HepG2 (cell line): ENCODE measurements around the gene ALDH3A1. TPM values are rescaled to one million over a fixed set of nuclear protein-coding genes. Genes with fewer than 3 reads are reported as not detected.

ENCODE experiments used
- CENPT ChIP-seq: sonication (generic); formaldehyde crosslinking; IDR thresholded peaks from 2 replicates; pipeline ENCODE4 v1.8.0; 2022; ENCODE audit warnings: low read depth, mild to moderate bottlenecking, moderate library complexity, missing genetic modification reagents
- EEA1 ChIP-seq: sonication (generic); formaldehyde crosslinking; IDR thresholded peaks from 2 replicates; pipeline ENCODE4 v1.5.1; 2020; ENCODE audit warnings: mild to moderate bottlenecking, missing genetic modification reagents, borderline replicate concordance
- ELF3 ChIP-seq: IDR thresholded peaks from 2 replicates; pipeline ENCODE4 v1.6.1; 2016; ENCODE audit warnings: missing genetic modification reagents, missing compliant biosample characterization
- GABPB1 ChIP-seq: IDR thresholded peaks from 2 replicates; pipeline ENCODE4 v1.6.1; 2016; ENCODE audit warnings: mild to moderate bottlenecking, missing genetic modification reagents, moderate library complexity, missing compliant biosample characterization
- HNF4G ChIP-seq, 2 experiments: sonication (generic) in 1 of 2; formaldehyde crosslinking in 1 of 2; IDR thresholded peaks; 2 replicates each; pipeline versions ENCODE4 v1.4.0 to v1.6.1; 2011 to 2020; ENCODE audit warnings: borderline replicate concordance in 2 of 2, low read depth in 2 of 2, mild to moderate bottlenecking in 2 of 2, low read length in 1 of 2, missing genetic modification reagents in 1 of 2, moderate library complexity in 1 of 2
- JARID2 ChIP-seq: sonication (generic); formaldehyde crosslinking; IDR thresholded peaks from 2 replicates; pipeline ENCODE4 v1.8.1; 2023; ENCODE audit warnings: missing genetic modification reagents, inconsistent platforms; ENCODE audit not compliant: insufficient replicate concordance
- MEIS2 ChIP-seq: sonication (generic); formaldehyde crosslinking; IDR thresholded peaks from 2 replicates; pipeline ENCODE4 v1.9.0; 2021; ENCODE audit warnings: mild to moderate bottlenecking, missing genetic modification reagents
- SOX6 ChIP-seq, 2 experiments: fragments of 450-650 bp in 1 of 2; sonication (generic) in 1 of 2; formaldehyde crosslinking in 1 of 2; IDR thresholded peaks; 2 replicates each; pipeline versions ENCODE4 v1.4.0 to v1.6.1; 2017 to 2020; ENCODE audit warnings: antibody characterized with exemption in 1 of 2, mild to moderate bottlenecking in 1 of 2, missing genetic modification reagents in 1 of 2
- ZKSCAN5 ChIP-seq: sonication (generic); formaldehyde crosslinking; IDR thresholded peaks from 2 replicates; pipeline ENCODE4 v1.5.1; 2020; ENCODE audit warnings: mild to moderate bottlenecking, missing genetic modification reagents
- ZNF205 ChIP-seq: IDR thresholded peaks from 2 replicates; pipeline ENCODE4 v1.6.1; 2018; ENCODE audit warnings: missing biosample characterization, missing genetic modification reagents
- ZNF496 ChIP-seq: sonication (generic); formaldehyde crosslinking; IDR thresholded peaks from 2 replicates; pipeline ENCODE4 v1.8.1; 2023; ENCODE audit warnings: mild to moderate bottlenecking, moderate library complexity, missing genetic modification reagents; ENCODE audit not compliant: insufficient replicate concordance
- ZNF543 ChIP-seq: sonication (generic); formaldehyde crosslinking; IDR thresholded peaks from 2 replicates; pipeline ENCODE4 v1.4.0; 2020; ENCODE audit warnings: mild to moderate bottlenecking, missing genetic modification reagents
- ZNF878 ChIP-seq: sonication (generic); formaldehyde crosslinking; IDR thresholded peaks from 2 replicates; pipeline ENCODE4 v1.8.1; 2023; ENCODE audit warnings: mild to moderate bottlenecking, missing genetic modification reagents, moderate library complexity
- polyA plus RNA-seq, 8 experiments: library from polyadenylated mRNA; depleted of rRNA in 3 of 8; stranded (reverse) in 7 of 8; unstranded in 1 of 8; fragments of >200 nt; fragmentation: Illumina TruSeq in 4 of 8; extraction: Trizol in 4 of 8; gene quantifications; 2 replicates each; pipeline versions ENCODE4 v1.2.1 to v1.2.3, GENCODE V29; 2011 to 2016; ENCODE audit warnings: low read depth in 4 of 8, missing spikeins in 1 of 8, mixed read lengths in 1 of 8; ENCODE audit not compliant: insufficient read depth in 1 of 8
- total RNA-seq, 5 experiments: library from RNA; depleted of rRNA; stranded (reverse); fragments of >200 nt; fragmentation: Illumina TruSeq; extraction: Trizol; gene quantifications; 2 replicates each; pipeline ENCODE4 v1.2.3, GENCODE V29; 2016; ENCODE audit warnings: low read depth in 1 of 5
- TF ChIP-seq, protein P1 (sequence below): sonication (generic); formaldehyde crosslinking; IDR thresholded peaks from 2 replicates; pipeline ENCODE4 v1.5.0; 2020; ENCODE audit warnings: mild to moderate bottlenecking, missing genetic modification reagents, moderate library complexity
- TF ChIP-seq, protein P2 (sequence below): sonication (generic); formaldehyde crosslinking; IDR thresholded peaks from 2 replicates; pipeline ENCODE4 v1.8.0; 2022; ENCODE audit warnings: missing genetic modification reagents, mild to moderate bottlenecking, borderline replicate concordance
- TF ChIP-seq, protein P3 (sequence below): sonication (generic); formaldehyde crosslinking; IDR thresholded peaks from 2 replicates; pipeline ENCODE4 v1.8.0; 2022; ENCODE audit warnings: mild to moderate bottlenecking, missing genetic modification reagents, borderline replicate concordance
- TF ChIP-seq, protein P4 (sequence below): IDR thresholded peaks from 2 replicates; pipeline ENCODE4 v1.6.1; 2016; ENCODE audit warnings: low read depth, borderline replicate concordance
- TF ChIP-seq, protein P5 (sequence below): sonication (generic); formaldehyde crosslinking; IDR thresholded peaks from 2 replicates; pipeline ENCODE4 v1.4.0; 2020; ENCODE audit warnings: mild to moderate bottlenecking, missing genetic modification reagents

The ALDH3A1 gene
- total and polyA plus RNA-seq, 2 of the 13 experiments (the other 11 are each of a cell fraction or from before 2014, with no cell fraction given) = 0.07 to 0.62 TPM

DNA sequence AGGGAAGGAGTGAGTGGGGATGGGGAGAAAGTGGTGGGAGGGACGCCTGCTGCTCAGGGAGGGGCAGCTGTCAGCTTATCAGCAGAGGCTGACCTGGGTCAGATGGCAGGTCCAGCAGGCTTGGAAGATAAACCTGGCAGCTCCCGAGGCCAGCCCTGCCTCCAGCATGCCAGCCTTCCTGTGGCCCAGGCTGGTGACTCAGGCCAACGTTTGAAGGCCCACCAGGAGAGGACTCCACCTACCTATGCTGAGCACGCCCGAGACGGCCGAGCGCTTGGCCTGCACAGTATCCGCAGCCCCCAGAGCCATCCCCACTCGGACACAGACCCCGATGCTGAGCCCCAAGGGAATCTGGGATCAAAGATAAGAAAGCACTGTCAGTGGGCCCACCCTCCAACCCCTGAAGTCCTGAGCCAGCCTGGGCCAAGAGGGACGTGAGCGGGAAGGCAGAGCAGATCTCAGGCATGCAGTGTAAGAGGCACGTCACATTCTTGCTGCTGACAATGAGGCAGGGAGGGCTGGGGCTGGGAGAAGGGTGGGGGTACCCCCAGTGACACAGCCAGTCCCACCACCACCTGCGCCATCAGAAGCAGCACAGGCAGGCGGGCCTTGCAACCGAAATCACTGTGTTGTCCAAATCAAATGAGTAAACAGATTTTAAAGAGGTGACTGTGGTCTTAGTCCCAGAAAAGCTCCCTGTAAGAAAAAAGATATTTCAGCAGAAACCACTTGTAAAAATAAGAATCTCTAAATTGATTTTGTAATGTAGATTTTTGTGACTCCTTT lies 44.1 kb downstream of the ALDH3A1 start (continued):
- TF ChIP-seq, protein P1, sequence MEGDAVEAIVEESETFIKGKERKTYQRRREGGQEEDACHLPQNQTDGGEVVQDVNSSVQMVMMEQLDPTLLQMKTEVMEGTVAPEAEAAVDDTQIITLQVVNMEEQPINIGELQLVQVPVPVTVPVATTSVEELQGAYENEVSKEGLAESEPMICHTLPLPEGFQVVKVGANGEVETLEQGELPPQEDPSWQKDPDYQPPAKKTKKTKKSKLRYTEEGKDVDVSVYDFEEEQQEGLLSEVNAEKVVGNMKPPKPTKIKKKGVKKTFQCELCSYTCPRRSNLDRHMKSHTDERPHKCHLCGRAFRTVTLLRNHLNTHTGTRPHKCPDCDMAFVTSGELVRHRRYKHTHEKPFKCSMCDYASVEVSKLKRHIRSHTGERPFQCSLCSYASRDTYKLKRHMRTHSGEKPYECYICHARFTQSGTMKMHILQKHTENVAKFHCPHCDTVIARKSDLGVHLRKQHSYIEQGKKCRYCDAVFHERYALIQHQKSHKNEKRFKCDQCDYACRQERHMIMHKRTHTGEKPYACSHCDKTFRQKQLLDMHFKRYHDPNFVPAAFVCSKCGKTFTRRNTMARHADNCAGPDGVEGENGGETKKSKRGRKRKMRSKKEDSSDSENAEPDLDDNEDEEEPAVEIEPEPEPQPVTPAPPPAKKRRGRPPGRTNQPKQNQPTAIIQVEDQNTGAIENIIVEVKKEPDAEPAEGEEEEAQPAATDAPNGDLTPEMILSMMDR = peak; percentile 61
- TF ChIP-seq HNF4G (IDR thresholded peaks at IDR 0.05; ENCODE audit: borderline replicate concordance, low read depth, low read length) (peak; percentile 27; the same call in 1 of the 2 replicates), HNF4G (CRISPR knock-in tag; IDR thresholded peaks at IDR 0.05; ENCODE audit: borderline replicate concordance, low read depth) (no peak), GABPB1 (CRISPR knock-in tag) (peak; percentile 25; the same call in 1 of the 2 replicates), MEIS2 (CRISPR knock-in tag) (peak; percentile 100), JARID2 (CRISPR knock-in tag) (no peak), EEA1 (CRISPR knock-in tag) (no peak), ZNF878 (no peak), ZKSCAN5 (CRISPR knock-in tag) (no peak), ZNF205 (CRISPR knock-in tag) (no peak), ZNF543 (CRISPR knock-in tag) (no peak), SOX6 (IDR thresholded peaks at IDR 0.05) (no peak), SOX6 (CRISPR knock-in tag; IDR thresholded peaks at IDR 0.05) (peak; percentile 50), CENPT (CRISPR knock-in tag) (no peak), ELF3 (CRISPR knock-in tag) (no peak), ZNF496 (CRISPR knock-in tag) (no peak)
- TF ChIP-seq, protein P2, sequence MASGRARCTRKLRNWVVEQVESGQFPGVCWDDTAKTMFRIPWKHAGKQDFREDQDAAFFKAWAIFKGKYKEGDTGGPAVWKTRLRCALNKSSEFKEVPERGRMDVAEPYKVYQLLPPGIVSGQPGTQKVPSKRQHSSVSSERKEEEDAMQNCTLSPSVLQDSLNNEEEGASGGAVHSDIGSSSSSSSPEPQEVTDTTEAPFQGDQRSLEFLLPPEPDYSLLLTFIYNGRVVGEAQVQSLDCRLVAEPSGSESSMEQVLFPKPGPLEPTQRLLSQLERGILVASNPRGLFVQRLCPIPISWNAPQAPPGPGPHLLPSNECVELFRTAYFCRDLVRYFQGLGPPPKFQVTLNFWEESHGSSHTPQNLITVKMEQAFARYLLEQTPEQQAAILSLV (CRISPR knock-in tag) = peak; percentile 55; the same call in 1 of the 2 replicates
- TF ChIP-seq, protein P3, sequence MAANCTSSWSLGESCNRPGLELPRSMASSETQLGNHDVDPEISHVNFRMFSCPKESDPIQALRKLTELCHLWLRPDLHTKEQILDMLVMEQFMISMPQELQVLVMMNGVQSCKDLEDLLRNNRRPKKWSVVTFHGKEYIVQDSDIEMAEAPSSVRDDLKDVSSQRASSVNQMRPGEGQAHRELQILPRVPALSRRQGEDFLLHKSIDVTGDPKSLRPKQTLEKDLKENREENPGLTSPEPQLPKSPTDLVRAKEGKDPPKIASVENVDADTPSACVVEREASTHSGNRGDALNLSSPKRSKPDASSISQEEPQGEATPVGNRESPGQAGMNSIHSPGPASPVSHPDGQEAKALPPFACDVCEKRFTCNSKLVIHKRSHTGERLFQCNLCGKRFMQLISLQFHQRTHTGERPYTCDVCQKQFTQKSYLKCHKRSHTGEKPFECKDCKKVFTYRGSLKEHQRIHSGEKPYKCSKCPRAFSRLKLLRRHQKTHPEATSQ (CRISPR knock-in tag) = no peak
- TF ChIP-seq, protein P4, sequence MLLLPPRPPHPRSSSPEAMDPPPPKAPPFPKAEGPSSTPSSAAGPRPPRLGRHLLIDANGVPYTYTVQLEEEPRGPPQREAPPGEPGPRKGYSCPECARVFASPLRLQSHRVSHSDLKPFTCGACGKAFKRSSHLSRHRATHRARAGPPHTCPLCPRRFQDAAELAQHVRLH (CRISPR knock-in tag) = no peak
- TF ChIP-seq, protein P5, sequence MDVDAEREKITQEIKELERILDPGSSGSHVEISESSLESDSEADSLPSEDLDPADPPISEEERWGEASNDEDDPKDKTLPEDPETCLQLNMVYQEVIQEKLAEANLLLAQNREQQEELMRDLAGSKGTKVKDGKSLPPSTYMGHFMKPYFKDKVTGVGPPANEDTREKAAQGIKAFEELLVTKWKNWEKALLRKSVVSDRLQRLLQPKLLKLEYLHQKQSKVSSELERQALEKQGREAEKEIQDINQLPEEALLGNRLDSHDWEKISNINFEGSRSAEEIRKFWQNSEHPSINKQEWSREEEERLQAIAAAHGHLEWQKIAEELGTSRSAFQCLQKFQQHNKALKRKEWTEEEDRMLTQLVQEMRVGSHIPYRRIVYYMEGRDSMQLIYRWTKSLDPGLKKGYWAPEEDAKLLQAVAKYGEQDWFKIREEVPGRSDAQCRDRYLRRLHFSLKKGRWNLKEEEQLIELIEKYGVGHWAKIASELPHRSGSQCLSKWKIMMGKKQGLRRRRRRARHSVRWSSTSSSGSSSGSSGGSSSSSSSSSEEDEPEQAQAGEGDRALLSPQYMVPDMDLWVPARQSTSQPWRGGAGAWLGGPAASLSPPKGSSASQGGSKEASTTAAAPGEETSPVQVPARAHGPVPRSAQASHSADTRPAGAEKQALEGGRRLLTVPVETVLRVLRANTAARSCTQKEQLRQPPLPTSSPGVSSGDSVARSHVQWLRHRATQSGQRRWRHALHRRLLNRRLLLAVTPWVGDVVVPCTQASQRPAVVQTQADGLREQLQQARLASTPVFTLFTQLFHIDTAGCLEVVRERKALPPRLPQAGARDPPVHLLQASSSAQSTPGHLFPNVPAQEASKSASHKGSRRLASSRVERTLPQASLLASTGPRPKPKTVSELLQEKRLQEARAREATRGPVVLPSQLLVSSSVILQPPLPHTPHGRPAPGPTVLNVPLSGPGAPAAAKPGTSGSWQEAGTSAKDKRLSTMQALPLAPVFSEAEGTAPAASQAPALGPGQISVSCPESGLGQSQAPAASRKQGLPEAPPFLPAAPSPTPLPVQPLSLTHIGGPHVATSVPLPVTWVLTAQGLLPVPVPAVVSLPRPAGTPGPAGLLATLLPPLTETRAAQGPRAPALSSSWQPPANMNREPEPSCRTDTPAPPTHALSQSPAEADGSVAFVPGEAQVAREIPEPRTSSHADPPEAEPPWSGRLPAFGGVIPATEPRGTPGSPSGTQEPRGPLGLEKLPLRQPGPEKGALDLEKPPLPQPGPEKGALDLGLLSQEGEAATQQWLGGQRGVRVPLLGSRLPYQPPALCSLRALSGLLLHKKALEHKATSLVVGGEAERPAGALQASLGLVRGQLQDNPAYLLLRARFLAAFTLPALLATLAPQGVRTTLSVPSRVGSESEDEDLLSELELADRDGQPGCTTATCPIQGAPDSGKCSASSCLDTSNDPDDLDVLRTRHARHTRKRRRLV (CRISPR knock-in tag) = no peak
